Natural killer cell (primary cell): Measurements from ENCODE around the gene PCSK5. TPM values are rescaled to one million over a fixed set of nuclear protein-coding genes. Genes with fewer than 3 reads are reported as not detected.
"Not testable (repeated sequence)": the region's sequence is repeated elsewhere in the genome, so short reads cannot be mapped to it uniquely, and the experiment has no call there.

Experiments used
- ATAC-seq, 3 donors: fragments of 150-1000 bp in 2 of 3; fragments of 200-7000 bp in 1 of 3; cut with Tn5 transposase; 1 replicate in 1 of 3; 2 replicates in 2 of 3; pipeline ENCODE4 v1.10.0; 2021; ENCODE audit warnings: mild to moderate bottlenecking in 2 of 3, moderate library complexity in 2 of 3
- DNase-seq, 2 donors: peaks; one replicate each; pipeline versions ENCODE4 v3.0.0 to v3.0.0-alpha.2; 2013 to 2021; ENCODE audit warnings: mixed read lengths in 1 of 2
- H3K27ac ChIP-seq: one replicate; pipeline ENCODE4 v1.5.1; 2013; ENCODE audit warnings: mild to moderate bottlenecking, low read length
- H3K27me3 ChIP-seq: one replicate; pipeline ENCODE4 v1.6.1; 2013; ENCODE audit warnings: low read length; ENCODE audit not compliant: control insufficient read depth, insufficient read depth
- H3K36me3 ChIP-seq: one replicate; pipeline ENCODE4 v1.6.1; 2013; ENCODE audit warnings: low read length; ENCODE audit not compliant: control insufficient read depth, insufficient read depth
- H3K4me1 ChIP-seq: one replicate; pipeline ENCODE4 v1.6.1; 2013; ENCODE audit warnings: low read length; ENCODE audit not compliant: control insufficient read depth, insufficient read depth
- H3K4me3 ChIP-seq: one replicate; pipeline ENCODE4 v1.5.1; 2013; ENCODE audit warnings: low read length
- H3K9me3 ChIP-seq: one replicate; pipeline ENCODE4 v1.6.1; 2013; ENCODE audit warnings: low read length; ENCODE audit not compliant: control insufficient read depth, insufficient read depth
- H3K27ac Mint-ChIP-seq, 2 donors: one replicate each; pipeline ENCODE4 v1.8.0; 2022; ENCODE audit warnings: mild to moderate bottlenecking in 2 of 2, mixed read lengths in 2 of 2, moderate library complexity in 1 of 2
- H3K27me3 Mint-ChIP-seq, 2 donors: one replicate each; pipeline ENCODE4 v1.8.0; 2022; ENCODE audit warnings: low read depth in 2 of 2, mixed read lengths in 2 of 2
- H3K36me3 Mint-ChIP-seq: one replicate; pipeline ENCODE4 v1.8.0; 2022; ENCODE audit warnings: mixed read lengths
- H3K4me1 Mint-ChIP-seq, 2 donors: one replicate each; pipeline ENCODE4 v1.8.0; 2022; ENCODE audit warnings: mixed read lengths in 2 of 2
- H3K4me3 Mint-ChIP-seq: one replicate; pipeline ENCODE4 v1.8.0; 2022; ENCODE audit warnings: mild to moderate bottlenecking, moderate library complexity, mixed read lengths
- H3K9me3 Mint-ChIP-seq, 2 donors: one replicate each; pipeline ENCODE4 v1.8.0; 2022; ENCODE audit warnings: mixed read lengths in 2 of 2
- CTCF ChIP-seq: fragments of 200-600 bp; IDR thresholded peaks from one replicate; pipeline ENCODE4 v1.8.0; 2022; ENCODE audit warnings: antibody characterized with exemption
- WGBS: methylation state at CpG from one replicate; pipeline ENCODE4 v1.1.7; 2013; ENCODE audit warnings: missing lambda C conversion rate; ENCODE audit not compliant: insufficient coverage; 5-methylcytosine and 5-hydroxymethylcytosine counted together
- intact Hi-C: fragments of 100-400 bp; cut with micrococcal nuclease; formaldehyde crosslinking; loops from one replicate; pipeline ENCODE4 v1.14.2; 2022
- total RNA-seq, 4 donors: library from RNA; stranded (reverse); fragments of 120-200 nt in 1 of 4; gene quantifications; one replicate each; pipeline versions ENCODE4 v1.2.3 to v1.2.4, GENCODE V29; 2013 to 2022

Gene PCSK5
- total RNA-seq, 3 donors from 2014 or later (not counting 1 experiment from before 2014, with no cell fraction given) = 2.4 to 13.2 (median 5.7) TPM

- no peak overlapping the region for H3K4me3 Mint-ChIP-seq
Observed at GRCh38 chr9:76321195-76321828, 430.8 kb downstream of the PCSK5 start.

GRCh38 chr9:76322810-76323209 is 432.3 kb downstream of the PCSK5 start:
- no peak for TF ChIP-seq CTCF
- intact Hi-C loops = no loop called here
- H3K4me1 ChIP-seq = no peaks in the 10 kb centered on the region
- no peak for DNase-seq
- no peak for ATAC-seq
- H3K36me3 ChIP-seq = no peaks in the 10 kb centered on the region
- H3K27me3 ChIP-seq = no peaks in the 10 kb centered on the region
- no peak overlapping the region for H3K4me3 ChIP-seq
- no peak overlapping the region for H3K4me3 Mint-ChIP-seq
- H3K27ac Mint-ChIP-seq = no peak overlapping the region
- no peak overlapping the region for H3K27ac ChIP-seq
- no peaks in the 10 kb centered on the region for H3K9me3 Mint-ChIP-seq
- H3K36me3 Mint-ChIP-seq = no peaks in the 10 kb centered on the region
- 77% methylated on average over 10 of the region's 10 CpGs for WGBS
- H3K27me3 Mint-ChIP-seq = peaks cover 6 to 15% of the 10 kb centered on the region in 2 donors
- no peaks in the 10 kb centered on the region for H3K4me1 Mint-ChIP-seq
- no peaks in the 10 kb centered on the region for H3K9me3 ChIP-seq

More at GRCh38 chr9:76321195-76321828, 430.8 kb downstream of the PCSK5 start:
- Histone ChIP-seq H3K36me3 (no peaks in the 10 kb centered on the region), H3K9me3 (no peaks in the 10 kb centered on the region), H3K27ac (no peak overlapping the region), H3K4me3 (no peak overlapping the region), H3K4me1 (no peaks in the 10 kb centered on the region), H3K27me3 (no peaks in the 10 kb centered on the region)
- WGBS = 46% methylated on average over 9 of the region's 9 CpGs
- intact Hi-C loops = no loop called here
- TF ChIP-seq CTCF = no peak
- DNase-seq (no peak), ATAC-seq (no peak)
- Mint-ChIP-seq H3K27me3 (peaks cover 6 to 20% of the 10 kb centered on the region in 2 donors), H3K27ac (no peak overlapping the region), H3K9me3 (no peaks in the 10 kb centered on the region), H3K4me1 (no peaks in the 10 kb centered on the region), H3K36me3 (no peaks in the 10 kb centered on the region)

GRCh38 chr9:76323490-76323889 is 433.0 kb downstream of the PCSK5 start:
- Mint-ChIP-seq H3K9me3 (no peaks in the 10 kb centered on the region), H3K4me1 (no peaks in the 10 kb centered on the region), H3K36me3 (no peaks in the 10 kb centered on the region), H3K27me3 (peaks cover 10 to 15% of the 10 kb centered on the region in 2 donors), H3K27ac (no peak overlapping the region), H3K4me3 (no peak overlapping the region)
- no peak for ATAC-seq
- H3K27me3 ChIP-seq = no peaks in the 10 kb centered on the region
- WGBS = 75% methylated on average over 2 of the region's 2 CpGs
- DNase-seq = no peak
- no peaks in the 10 kb centered on the region for H3K36me3 ChIP-seq
- H3K9me3 ChIP-seq = no peaks in the 10 kb centered on the region
- no peaks in the 10 kb centered on the region for H3K4me1 ChIP-seq
- no peak overlapping the region for H3K27ac ChIP-seq
- no peak for TF ChIP-seq CTCF
- no peak overlapping the region for H3K4me3 ChIP-seq
- intact Hi-C loops = no loop called here

- H3K27ac Mint-ChIP-seq, H3K36me3 ChIP-seq, intact Hi-C loops, H3K4me1 Mint-ChIP-seq, ATAC-seq, H3K36me3 Mint-ChIP-seq, H3K4me3 Mint-ChIP-seq, H3K27ac ChIP-seq, DNase-seq, H3K4me3 ChIP-seq, H3K9me3 ChIP-seq, H3K4me1 ChIP-seq, H3K9me3 Mint-ChIP-seq, H3K27me3 ChIP-seq: not testable (repeated sequence)
- 92% methylated on average over 7 of the region's 7 CpGs for WGBS
- H3K27me3 Mint-ChIP-seq = peaks cover 10 to 15% of the 10 kb centered on the region in 2 donors
Observed at GRCh38 chr9:76324030-76324429, 433.6 kb downstream of the PCSK5 start.
